H9 (cell line): ENCODE measurements around the gene AZGP1. TPM values are rescaled to one million over a fixed set of nuclear protein-coding genes. Genes with fewer than 3 reads are reported as not detected.
"Not testable (repeated sequence)": the region's sequence is repeated elsewhere in the genome, so short reads cannot be mapped to it uniquely, and the experiment has no call there.

Experiments used
- DNase-seq: peaks from one replicate; pipeline ENCODE4 v3.0.0-alpha.2; 2017
- H2AFZ ChIP-seq: one replicate; pipeline ENCODE4 v1.6.1; 2013; ENCODE audit warnings: mild to moderate bottlenecking, low read length, control low read depth, moderate library complexity
- H2AK5ac ChIP-seq: 2 replicates; pipeline ENCODE4 v1.6.1; 2013; ENCODE audit warnings: low read length, control low read depth, mixed read lengths; ENCODE audit not compliant: insufficient read length
- H2BK120ac ChIP-seq: one replicate; pipeline ENCODE4 v1.6.1; 2013; ENCODE audit warnings: low read depth, mild to moderate bottlenecking, low read length, control low read depth, inconsistent platforms; ENCODE audit not compliant: poor library complexity, severe bottlenecking
- H2BK12ac ChIP-seq: 2 replicates; pipeline ENCODE4 v1.6.1; 2013; ENCODE audit warnings: low read length, control low read depth, mixed read lengths, low read depth; ENCODE audit not compliant: insufficient read length
- H2BK15ac ChIP-seq: 2 replicates; pipeline ENCODE4 v1.6.1; 2013; ENCODE audit warnings: low read depth, low read length, control low read depth
- H2BK20ac ChIP-seq: one replicate; pipeline ENCODE4 v1.6.1; 2013; ENCODE audit warnings: low read depth, mild to moderate bottlenecking, low read length, control low read depth, inconsistent platforms; ENCODE audit not compliant: poor library complexity, severe bottlenecking
- H2BK5ac ChIP-seq: 2 replicates; pipeline ENCODE4 v1.6.1; 2013; ENCODE audit warnings: low read length, control low read depth, mixed read lengths; ENCODE audit not compliant: insufficient read length
- H3K14ac ChIP-seq: 2 replicates; pipeline ENCODE4 v1.6.1; 2013; ENCODE audit warnings: low read length, control low read depth; ENCODE audit not compliant: insufficient read depth
- H3K18ac ChIP-seq: 2 replicates; pipeline ENCODE4 v1.6.1; 2013; ENCODE audit warnings: low read depth, mild to moderate bottlenecking, mixed read lengths, low read length, control low read depth; ENCODE audit not compliant: insufficient read length
- H3K23ac ChIP-seq: 2 replicates; pipeline ENCODE4 v1.6.1; 2013; ENCODE audit warnings: low read length, control low read depth, mixed read lengths, low read depth; ENCODE audit not compliant: insufficient read length
- H3K23me2 ChIP-seq: 2 replicates; pipeline ENCODE4 v1.6.1; 2013; ENCODE audit warnings: low read depth, mild to moderate bottlenecking, mixed read lengths, low read length, control low read depth; ENCODE audit not compliant: insufficient read length, poor library complexity, severe bottlenecking
- H3K27ac ChIP-seq: 2 replicates; pipeline ENCODE4 v1.5.1; 2013; ENCODE audit warnings: low read length, control low read depth, mixed read lengths, low read depth; ENCODE audit not compliant: insufficient read length
- H3K27me3 ChIP-seq: 2 replicates; pipeline ENCODE4 v1.6.1; 2013; ENCODE audit warnings: low read length, control low read depth, inconsistent platforms; ENCODE audit not compliant: insufficient read depth
- H3K4ac ChIP-seq: 2 replicates; pipeline ENCODE4 v1.6.1; 2013; ENCODE audit warnings: low read depth, mild to moderate bottlenecking, control low read depth, inconsistent platforms, low read length, moderate library complexity
- H3K4me1 ChIP-seq: 2 replicates; pipeline ENCODE4 v1.6.1; 2013; ENCODE audit warnings: low read length, control low read depth, inconsistent platforms; ENCODE audit not compliant: insufficient read depth
- H3K4me2 ChIP-seq: 2 replicates; pipeline ENCODE4 v1.6.1; 2013; ENCODE audit warnings: low read length, control low read depth, mixed read lengths; ENCODE audit not compliant: insufficient read length, insufficient read depth
- H3K56ac ChIP-seq: 2 replicates; pipeline ENCODE4 v1.6.1; 2013; ENCODE audit warnings: low read depth, mild to moderate bottlenecking, mixed read lengths, low read length, control low read depth; ENCODE audit not compliant: insufficient read length
- H3K79me1 ChIP-seq: 2 replicates; pipeline ENCODE4 v1.6.1; 2013; ENCODE audit warnings: low read depth, mild to moderate bottlenecking, moderate library complexity, low read length, control low read depth, inconsistent platforms; ENCODE audit not compliant: insufficient read depth, poor library complexity, severe bottlenecking
- H3K79me2 ChIP-seq: 2 replicates; pipeline ENCODE4 v1.6.1; 2013; ENCODE audit warnings: low read length, control low read depth, inconsistent platforms; ENCODE audit not compliant: insufficient read depth
- H3K9ac ChIP-seq: 2 replicates; pipeline ENCODE4 v1.6.1; 2013; ENCODE audit warnings: low read length, control low read depth, mixed read lengths; ENCODE audit not compliant: insufficient read length; ENCODE audit errors: extremely low read depth
- H3K9me3 ChIP-seq: one replicate; pipeline ENCODE4 v1.6.1; 2013; ENCODE audit warnings: low read depth, low read length, inconsistent platforms; ENCODE audit not compliant: control insufficient read depth
- H3T11ph ChIP-seq: one replicate; pipeline ENCODE4 v1.6.1; 2013; ENCODE audit warnings: mild to moderate bottlenecking, low read length, control low read depth, inconsistent platforms
- H4K20me1 ChIP-seq: one replicate; pipeline ENCODE4 v1.6.1; 2013; ENCODE audit not compliant: control insufficient read depth, insufficient read length, insufficient read depth
- H4K5ac ChIP-seq: 2 replicates; pipeline ENCODE4 v1.6.1; 2013; ENCODE audit warnings: low read depth, mild to moderate bottlenecking, mixed read lengths, low read length, control low read depth; ENCODE audit not compliant: insufficient read length
- H4K8ac ChIP-seq: replicated peaks from 2 replicates; pipeline ENCODE4 v1.6.1; 2013; ENCODE audit warnings: low read length, control low read depth, mixed read lengths, low read depth; ENCODE audit not compliant: insufficient read length
- H4K91ac ChIP-seq: 2 replicates; pipeline ENCODE4 v1.6.1; 2013; ENCODE audit warnings: low read depth, mild to moderate bottlenecking, moderate library complexity, mixed read lengths, low read length, control low read depth; ENCODE audit not compliant: insufficient read length
- H3K27ac Mint-ChIP-seq, 3 experiments: 2 replicates in 2 of 3; 3 replicates in 1 of 3; pipeline ENCODE4 v1.8.0; 2020 to 2021; ENCODE audit warnings: mixed read lengths in 3 of 3, mild to moderate bottlenecking in 1 of 3, moderate library complexity in 1 of 3
- H3K27me3 Mint-ChIP-seq: 2 replicates; pipeline ENCODE4 v1.8.0; 2021; ENCODE audit warnings: low read depth, mild to moderate bottlenecking, moderate library complexity, mixed read lengths
- H3K36me3 Mint-ChIP-seq, 3 experiments: 2 replicates in 2 of 3; 3 replicates in 1 of 3; pipeline ENCODE4 v1.8.0; 2020 to 2021; ENCODE audit warnings: low read depth in 3 of 3, mixed read lengths in 3 of 3; ENCODE audit not compliant: insufficient read depth in 1 of 3
- H3K4me1 Mint-ChIP-seq, 2 experiments: 2 replicates each; pipeline ENCODE4 v1.8.0; 2020; ENCODE audit warnings: mixed read lengths in 2 of 2
- H3K4me3 Mint-ChIP-seq, 2 experiments: 2 replicates in 1 of 2; 3 replicates in 1 of 2; pipeline ENCODE4 v1.8.0; 2020 to 2021; ENCODE audit warnings: mild to moderate bottlenecking in 2 of 2, mixed read lengths in 2 of 2, moderate library complexity in 1 of 2
- H3K9me3 Mint-ChIP-seq, 2 experiments: 2 replicates in 1 of 2; 3 replicates in 1 of 2; pipeline ENCODE4 v1.8.0; 2020; ENCODE audit warnings: mild to moderate bottlenecking in 2 of 2, mixed read lengths in 2 of 2, moderate library complexity in 1 of 2
- CTCF ChIP-seq: fragments of 200-600 bp; sonication (generic); conservative IDR thresholded peaks from 3 replicates; pipeline ENCODE4 v1.8.0; 2021; ENCODE audit warnings: antibody characterized with exemption, mild to moderate bottlenecking
- WGBS: extraction: QIAGEN DNeasy Blood & Tissue Kit; methylation state at CpG from one replicate; pipeline ENCODE4 v1.1.7; 2013; ENCODE audit warnings: missing lambda C conversion rate, low lambda C conversion rate, mixed read lengths; ENCODE audit not compliant: insufficient read length; ENCODE audit errors: extremely low coverage; 5-methylcytosine and 5-hydroxymethylcytosine counted together
- total RNA-seq: library from RNA; stranded (reverse); gene quantifications from 2 replicates; pipeline ENCODE4 v1.2.1, GENCODE V29; 2021

Gene AZGP1
- total RNA-seq, 1 experiment from 2014 or later, result not detected

- Histone ChIP-seq H3K9ac (no peak overlapping the region), H3K4me2 (no peak overlapping the region), H3K56ac (no peak overlapping the region), H4K5ac (no peak overlapping the region), H2BK12ac (no peak overlapping the region), H3K4me1 (no peaks in the 10 kb centered on the region), H3K23ac (no peak overlapping the region), H3K27me3 (no peaks in the 10 kb centered on the region), H2BK15ac (no peak overlapping the region), H3K18ac (no peak overlapping the region), H3T11ph (no peak overlapping the region), H3K14ac (no peak overlapping the region), H4K91ac (no peak overlapping the region), H3K79me2 (peaks cover under 1% of the 10 kb centered on the region), H3K4ac (no peak overlapping the region), H3K9me3 (no peaks in the 10 kb centered on the region), H3K23me2 (peaks cover under 1% of the 10 kb centered on the region), H3K27ac (no peak overlapping the region), H2AK5ac (no peak overlapping the region), H4K20me1 (no peaks in the 10 kb centered on the region), H2AFZ (no peak overlapping the region), H2BK20ac (no peak overlapping the region), H3K79me1 (no peaks in the 10 kb centered on the region), H2BK5ac (no peak overlapping the region), H2BK120ac (no peak overlapping the region), H4K8ac (no peak overlapping the region)
- H3K27me3 Mint-ChIP-seq, result peaks cover 10% of the 10 kb centered on the region
- DNase-seq, result no peak
- no peaks in the 10 kb centered on the region for H3K9me3 Mint-ChIP-seq
- H3K4me3 Mint-ChIP-seq, result no peak overlapping the region
- TF ChIP-seq CTCF, result no peak
- H3K4me1 Mint-ChIP-seq, result peaks cover 4 to 9% of the 10 kb centered on the region in 2 experiments
- no peaks in the 10 kb centered on the region for H3K36me3 Mint-ChIP-seq
- WGBS, result no CpG with 5 or more reads among the region's 2 CpGs
- no peak overlapping the region; a peak in 1 of 7 replicates for H3K27ac Mint-ChIP-seq
These were observed 35.1 kb upstream of the AZGP1 start for GRCh38 chr7:100010901-100011300.

DNA sequence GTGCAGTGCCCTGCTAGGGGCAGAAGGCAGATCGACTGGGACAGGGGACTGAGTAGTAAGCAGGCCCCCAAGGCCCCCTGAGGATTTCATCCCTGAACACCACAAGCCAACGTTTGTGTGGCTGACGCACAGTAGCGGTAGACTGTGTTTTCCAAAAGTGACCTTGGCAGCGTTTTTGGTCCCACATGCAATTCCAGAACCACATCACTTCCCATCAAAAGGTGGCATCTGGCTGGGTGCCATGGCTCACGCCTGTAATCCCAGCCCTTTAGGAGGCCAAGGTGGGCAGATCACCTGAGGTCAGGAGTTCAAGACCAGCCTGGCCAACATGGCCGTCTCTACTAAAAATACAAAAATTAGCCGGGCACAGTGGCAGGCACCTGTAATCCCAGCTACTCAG is 34.1 kb upstream of the AZGP1 start:
- H4K5ac ChIP-seq, H3K27me3 ChIP-seq, DNase-seq, H3K4me1 ChIP-seq, H3K27ac ChIP-seq, H2BK12ac ChIP-seq, H3K18ac ChIP-seq, H3T11ph ChIP-seq, H3K9ac ChIP-seq, H3K23ac ChIP-seq, H4K20me1 ChIP-seq, H3K4me1 Mint-ChIP-seq, H2BK15ac ChIP-seq, H3K27ac Mint-ChIP-seq, H3K36me3 Mint-ChIP-seq, H3K79me2 ChIP-seq, H2BK120ac ChIP-seq, H3K4me2 ChIP-seq, H2AK5ac ChIP-seq, H3K4ac ChIP-seq, H4K91ac ChIP-seq, H3K9me3 Mint-ChIP-seq, H2BK20ac ChIP-seq, H2BK5ac ChIP-seq, H3K23me2 ChIP-seq, H3K14ac ChIP-seq, H3K79me1 ChIP-seq, H3K4me3 Mint-ChIP-seq, H3K56ac ChIP-seq, H2AFZ ChIP-seq, H4K8ac ChIP-seq, H3K9me3 ChIP-seq: not testable (repeated sequence)
- H3K27me3 Mint-ChIP-seq, result peaks cover 11% of the 10 kb centered on the region
- WGBS, result no CpG with 5 or more reads among the region's 8 CpGs
